ENCODE measurements around the gene TCP1.
"Not testable (repeated sequence)": the region's sequence is repeated elsewhere in the genome, so short reads cannot be mapped to it uniquely, and the experiment has no call there.

Gene TCP1

GRCh38 chr6:159733395-159733794 is 56.0 kb downstream of the TCP1 start:
- not testable (repeated sequence) for DNase-seq (ENCODE audit: low read depth)

- DNase-seq (ENCODE audit: low read depth): not testable (repeated sequence)
These were observed 56.9 kb downstream of the TCP1 start for GRCh38 chr6:159732550-159732949.

GRCh38 chr6:159730332-159730676 is 59.1 kb downstream of the TCP1 start:
- DNase-seq (ENCODE audit: low read depth): no peak

GRCh38 chr6:159729598-159730331 is 59.6 kb downstream of the TCP1 start:
- no peak for DNase-seq (ENCODE audit: low read depth)

- no peak for DNase-seq (ENCODE audit: low read depth)
These were observed 60.9 kb downstream of the TCP1 start for GRCh38 chr6:159728531-159728964.

Measured in activated gamma-delta T cell treated with anti-CD3 and anti-CD28 coated beads, Interleukin-2, amount 50 U/mL, for 16 hours (primary cell).